SU-DHL-6 (cell line): ENCODE results near the gene PARVB.

Experiments
- CTCF ChIP-seq: fragments of 200-600 bp; sonication (generic); IDR thresholded peaks from one replicate; pipeline ENCODE4 v1.5.1; 2017; ENCODE audit warnings: antibody characterized with exemption, mild to moderate bottlenecking, low read length, moderate library complexity; ENCODE audit not compliant: insufficient read depth, poor library complexity, severe bottlenecking
- EZH2phosphoT487 ChIP-seq: fragments of 200-600 bp; sonication (generic), shearing (Covaris generic); conservative IDR thresholded peaks from 2 replicates; pipeline ENCODE4 v1.6.1; 2018; ENCODE audit warnings: mild to moderate bottlenecking, antibody characterized with exemption, low read length, moderate library complexity, mixed read lengths

- TF ChIP-seq CTCF (no peak), EZH2phosphoT487 (no peak)
These were observed 172.6 kb downstream of the PARVB start for GRCh38 chr22:44196731-44197131.
